GM12878 (cell line): ENCODE results near the gene BFSP1. TPM values are rescaled to one million over a fixed set of nuclear protein-coding genes. Genes with fewer than 3 reads are reported as not detected.

ENCODE experiments used
- ATAC-seq: fragments of 200-7000 bp; cut with Tn5 transposase; 3 replicates; pipeline ENCODE4 v1.9.1; 2020; ENCODE audit warnings: mild to moderate bottlenecking, moderate library complexity
- BruUV-seq: library from RNA; stranded (reverse); fragments of 400-500 nt; replicated peaks from 2 replicates; lab custom pipeline; 2021; lab: Mats Ljungman, UMichigan
- CTCF ChIA-PET: fragments of 300-600 bp; sonication (Branson Sonifier 250); formaldehyde crosslinking; extraction: SDS; loops from one replicate; lab custom pipeline; 2021; ENCODE audit warnings: inconsistent platforms; lab: Yijun Ruan, JAX
- POLR2A ChIA-PET: fragments of 350-600 bp; formaldehyde crosslinking; extraction: SDS; loops from one replicate; lab custom pipeline; 2021; ENCODE audit warnings: inconsistent platforms; lab: Charles Lee
- RAD21 ChIA-PET: fragments of 300-600 bp; sonication (Branson Sonifier 250); formaldehyde crosslinking; loops from one replicate; lab custom pipeline; 2023; ENCODE audit warnings: antibody characterized with exemption; ENCODE audit not compliant: unreplicated experiment; lab: Charles Lee
- SMC1A ChIA-PET: fragments of 300-600 bp; sonication (Branson Sonifier 250); formaldehyde crosslinking; loops from one replicate; lab custom pipeline; 2023; ENCODE audit not compliant: unreplicated experiment, uncharacterized antibody; lab: Charles Lee
- DNase-seq: peaks from one replicate; pipeline ENCODE4 v3.0.0-alpha.2; 2011; ENCODE audit warnings: low read depth, low spot score
- FAIRE-seq: peaks from 3 replicates; lab custom pipeline; 2011; peaks lifted over from hg19 to GRCh38; lab: Jason Lieb, UNC
- H2AFZ ChIP-seq: 2 replicates; pipeline ENCODE4 v1.6.0; 2011; ENCODE audit warnings: low read depth, low read length, control low read depth; ENCODE audit not compliant: control insufficient read depth
- H3K27ac ChIP-seq: 2 replicates; pipeline ENCODE4 v1.5.1; 2011; ENCODE audit warnings: control low read depth; ENCODE audit not compliant: control insufficient read depth, insufficient read depth
- H3K27me3 ChIP-seq, 2 experiments: replicated peaks in 1 of 2; 2 replicates each; pipeline versions ENCODE4 v1.6.0 to v1.6.1; 2011; ENCODE audit warnings: low read length in 1 of 2; ENCODE audit not compliant: control insufficient read depth in 2 of 2, insufficient read depth in 2 of 2
- H3K36me3 ChIP-seq, 2 experiments: 2 replicates each; pipeline ENCODE4 v1.5.1; 2011; ENCODE audit warnings: low read length in 1 of 2; ENCODE audit not compliant: control insufficient read depth in 2 of 2, insufficient read depth in 2 of 2
- H3K4me1 ChIP-seq: 2 replicates; pipeline ENCODE4 v1.6.1; 2011; ENCODE audit warnings: mild to moderate bottlenecking, low read length, moderate library complexity, mixed read lengths; ENCODE audit not compliant: control insufficient read depth, insufficient read depth
- H3K4me2 ChIP-seq: 2 replicates; pipeline ENCODE4 v1.6.0; 2011; ENCODE audit warnings: control low read depth; ENCODE audit not compliant: control insufficient read depth, insufficient read depth
- H3K4me3 ChIP-seq: fragments of 200-600 bp; sonication (generic); 2 replicates; pipeline ENCODE4 v1.5.1; 2016
- H3K79me2 ChIP-seq: 2 replicates; pipeline ENCODE4 v1.6.0; 2011; ENCODE audit warnings: low read length; ENCODE audit not compliant: control insufficient read depth, insufficient read depth
- H3K9ac ChIP-seq: 2 replicates; pipeline ENCODE4 v1.8.0; 2011; ENCODE audit warnings: low read length, control low read depth, mixed read lengths; ENCODE audit not compliant: control insufficient read depth, insufficient read depth
- H3K9me3 ChIP-seq: replicated peaks from 3 replicates; pipeline ENCODE4 v1.5.1; 2011; ENCODE audit warnings: mild to moderate bottlenecking, low read length; ENCODE audit not compliant: control insufficient read depth, insufficient read depth
- H4K20me1 ChIP-seq: 2 replicates; pipeline ENCODE4 v1.6.0; 2011; ENCODE audit not compliant: control insufficient read depth, insufficient read depth
- ASH2L ChIP-seq: fragments of 300-600, 200-600 bp; sonication (generic); IDR thresholded peaks from 2 replicates; pipeline ENCODE4 v1.6.1; 2017; ENCODE audit warnings: low read depth, mild to moderate bottlenecking, borderline replicate concordance
- BACH1 ChIP-seq: fragments of 450-650 bp; IDR thresholded peaks from 2 replicates; pipeline ENCODE4 v1.6.1; 2017; ENCODE audit warnings: mild to moderate bottlenecking, borderline replicate concordance
- BHLHE40 ChIP-seq, 2 experiments: fragments of 450-650 bp in 1 of 2; IDR thresholded peaks; 2 replicates each; pipeline ENCODE4 v1.6.1; 2011 to 2017; ENCODE audit warnings: low read depth in 2 of 2, borderline replicate concordance in 1 of 2, improper control_type of control experiment in 1 of 2, low read length in 1 of 2, mild to moderate bottlenecking in 1 of 2
- EZH2 ChIP-seq: IDR thresholded peaks from 2 replicates; pipeline ENCODE4 v1.6.1; 2012; ENCODE audit warnings: low read depth, mild to moderate bottlenecking, control low read depth, inconsistent platforms, low read length, borderline replicate concordance; ENCODE audit not compliant: control insufficient read depth
- FOXK2 ChIP-seq: fragments of 450-650 bp; IDR thresholded peaks from 2 replicates; pipeline ENCODE4 v1.6.1; 2017; ENCODE audit warnings: mild to moderate bottlenecking, moderate library complexity
- IKZF2 ChIP-seq, 2 experiments: fragments of 450-650 bp; IDR thresholded peaks; 2 replicates each; pipeline ENCODE4 v1.6.1; 2017; ENCODE audit warnings: mild to moderate bottlenecking in 2 of 2, moderate library complexity in 2 of 2
- IRF3 ChIP-seq: fragments of 450-650 bp; IDR thresholded peaks from 2 replicates; pipeline ENCODE4 v1.6.1; 2014; ENCODE audit warnings: mild to moderate bottlenecking
- IRF4 ChIP-seq: IDR thresholded peaks from 2 replicates; pipeline ENCODE4 v1.6.1; 2011; ENCODE audit warnings: low read depth, low read length
- KDM1A ChIP-seq: fragments of 200-600 bp; sonication (generic); IDR thresholded peaks from 2 replicates; pipeline ENCODE4 v1.6.1; 2016; ENCODE audit warnings: borderline replicate concordance
- MTA3 ChIP-seq: IDR thresholded peaks from 2 replicates; pipeline ENCODE4 v1.6.1; 2012; ENCODE audit warnings: low read length, inconsistent platforms, borderline replicate concordance
- MYC ChIP-seq: IDR thresholded peaks from 2 replicates; pipeline ENCODE4 v1.6.1; 2011; ENCODE audit warnings: mild to moderate bottlenecking, low read length, moderate library complexity, inconsistent platforms; ENCODE audit not compliant: insufficient read depth, insufficient replicate concordance, insufficient read length, severe bottlenecking
- NFYA ChIP-seq: IDR thresholded peaks from 2 replicates; pipeline ENCODE4 v1.6.1; 2011; ENCODE audit warnings: low read depth, mild to moderate bottlenecking, low read length, improper control_type of control experiment, borderline replicate concordance
- NR2C1 ChIP-seq: fragments of 450-650 bp; IDR thresholded peaks from 2 replicates; pipeline ENCODE4 v1.6.1; 2017; ENCODE audit warnings: antibody characterized with exemption, mild to moderate bottlenecking, moderate library complexity
- PAX8 ChIP-seq: fragments of 450-650 bp; IDR thresholded peaks from 2 replicates; pipeline ENCODE4 v1.6.1; 2017; ENCODE audit warnings: mild to moderate bottlenecking, moderate library complexity
- RELA ChIP-seq: fragments of 450-650 bp; IDR thresholded peaks from 2 replicates; pipeline ENCODE4 v1.8.0; 2014; ENCODE audit warnings: borderline replicate concordance; ENCODE audit not compliant: partially characterized antibody
- SMAD1 ChIP-seq: fragments of 450-650 bp; IDR thresholded peaks from 2 replicates; pipeline ENCODE4 v1.6.1; 2018; ENCODE audit warnings: mild to moderate bottlenecking, low read depth; ENCODE audit not compliant: partially characterized antibody
- USF1 ChIP-seq: IDR thresholded peaks from 2 replicates; pipeline ENCODE4 v1.6.1; 2011; ENCODE audit warnings: borderline replicate concordance, low read depth, mild to moderate bottlenecking, moderate library complexity, mixed read lengths, low read length; ENCODE audit not compliant: insufficient read depth; ENCODE audit errors: extremely low read length
- ZBTB33 ChIP-seq: fragments of 450-650 bp; IDR thresholded peaks from 2 replicates; pipeline ENCODE4 v1.6.1; 2017; ENCODE audit warnings: mild to moderate bottlenecking
- ZNF274 ChIP-seq: IDR thresholded peaks from one replicate; pipeline ENCODE4 v1.8.0; 2011; ENCODE audit not compliant: insufficient read length, insufficient read depth
- WGBS: methylation state at CpG from one replicate; pipeline ENCODE4 v1.1.6; 2016; ENCODE audit warnings: low lambda C conversion rate; ENCODE audit not compliant: insufficient replicate concordance, insufficient coverage; ENCODE audit errors: missing lambda C conversion rate; 5-methylcytosine and 5-hydroxymethylcytosine counted together
- in situ Hi-C: fragments of 300-500 bp; cut with MboI; formaldehyde crosslinking; loops from 9 replicates; pipeline ENCODE4 v1.14.3; 2018; ENCODE audit warnings: mixed read lengths
- intact Hi-C: fragments of 100-400 bp; cut with micrococcal nuclease; formaldehyde crosslinking; loops from one replicate; pipeline ENCODE4 v1.14.2; 2022; ENCODE audit not compliant: unreplicated experiment
- polyA plus RNA-seq, 11 experiments: library from polyadenylated mRNA; depleted of rRNA in 4 of 11; unstranded in 6 of 11; stranded (reverse) in 5 of 11; fragments of >200 nt; fragmentation: Nextera tagmentation in 4 of 11; fragmentation: Illumina TruSeq in 1 of 11; extraction: Ambion mirVana in 4 of 11; extraction: Trizol in 1 of 11; gene quantifications; 1 replicate in 1 of 11; 2 replicates in 10 of 11; pipeline versions ENCODE4 v1.2.1 to v1.2.3, GENCODE V29; 2011 to 2016; ENCODE audit warnings: inconsistent platforms in 2 of 11, missing spikeins in 2 of 11, low read depth in 1 of 11
- total RNA-seq, 4 experiments: library from RNA; depleted of rRNA in 3 of 4; stranded (reverse); fragments of >200 nt in 3 of 4; fragmentation: Illumina TruSeq in 1 of 4; extraction: Trizol in 1 of 4; gene quantifications; 2 replicates each; pipeline versions ENCODE4 v1.2.1 to v1.2.3, GENCODE V29; 2013 to 2021

BFSP1 gene
- total and polyA plus RNA-seq, 10 of the 15 experiments (the other 5 are each of a cell fraction or from before 2014, with no cell fraction given), result 0.06 to 0.22 (median 0.11) TPM; not detected in 3

- TF ChIP-seq MTA3, result no peak
- TF ChIP-seq IRF3, result no peak
Measured at GRCh38 chr20:17497821-17498580, 33.2 kb downstream of the BFSP1 start (continued).

DNA sequence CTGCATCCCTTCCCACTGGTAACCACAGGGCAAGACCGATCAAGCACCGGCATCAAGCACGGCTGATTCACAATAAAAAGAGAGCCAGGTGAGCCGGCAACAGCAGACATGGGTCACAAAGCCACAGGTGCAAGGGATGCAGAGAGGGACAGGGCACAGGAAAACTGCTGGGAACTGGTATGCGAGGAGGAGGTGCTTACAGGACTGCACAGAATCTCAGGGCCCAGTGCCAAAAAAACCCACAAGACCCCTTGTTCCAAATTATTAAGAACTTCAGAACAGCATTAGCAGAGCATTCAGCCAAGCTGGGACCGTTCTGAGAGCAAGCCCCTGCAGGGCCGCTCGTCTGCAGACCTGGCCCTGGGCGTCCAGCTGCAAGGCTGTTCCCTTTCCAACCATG is 35.4 kb downstream of the BFSP1 start:
- BruUV-seq, result no TSS peak
- FAIRE-seq, result no peak
- no peak for ATAC-seq
- ChIA-PET CTCF (interaction anchor here (2.7 kb wide), 1 partner anchor 9 kb away, joined by 11 read pairs; no protein-coding TSS in a partner anchor), RAD21 (no interaction called here), POLR2A (no interaction called here), SMC1A (no interaction called here)
- Histone ChIP-seq H4K20me1 (no peaks in the 10 kb centered on the region), H2AFZ (no peak overlapping the region), H3K27me3 (peaks cover 0 to 1% of the 10 kb centered on the region in 2 experiments; a peak in 2 of 4 replicates), H3K4me1 (no peaks in the 10 kb centered on the region), H3K9me3 (no peaks in the 10 kb centered on the region), H3K9ac (no peak overlapping the region), H3K27ac (no peak overlapping the region), H3K4me2 (no peak overlapping the region), H3K36me3 (no peaks in the 10 kb centered on the region), H3K4me3 (no peak overlapping the region), H3K79me2 (no peaks in the 10 kb centered on the region)
- in situ Hi-C loops (no loop called here), intact Hi-C loops (no loop called here)
- 23% methylated on average over 9 of the region's 9 CpGs for WGBS
- no peak for DNase-seq
- TF ChIP-seq ZBTB33 (no peak), PAX8 (no peak), USF1 (no peak), IRF4 (no peak), BACH1 (no peak), RELA (no peak), IKZF2 (IDR thresholded peaks at IDR 0.05) (no peak), MYC (no peak), SMAD1 (no peak), KDM1A (no peak), FOXK2 (no peak), ASH2L (no peak), EZH2 (no peak), BHLHE40 (IDR thresholded peaks at IDR 0.05; ENCODE audit: borderline replicate concordance in 1 of 2, low read depth in 2 of 2, low read length in 1 of 2) (no peak), NR2C1 (no peak), NFYA (no peak), ZNF274 (no peak)
